SKM-1 (cell line): ENCODE data around the gene LMBRD1.
"Not testable (repeated sequence)": the region's sequence is repeated elsewhere in the genome, so short reads cannot be mapped to it uniquely, and the experiment has no call there.

Experiments
- DNase-seq: peaks from one replicate; lab custom pipeline; 2025; ENCODE audit not compliant: unreplicated experiment; lab: John Stamatoyannopoulos, UW

Gene LMBRD1

DNA sequence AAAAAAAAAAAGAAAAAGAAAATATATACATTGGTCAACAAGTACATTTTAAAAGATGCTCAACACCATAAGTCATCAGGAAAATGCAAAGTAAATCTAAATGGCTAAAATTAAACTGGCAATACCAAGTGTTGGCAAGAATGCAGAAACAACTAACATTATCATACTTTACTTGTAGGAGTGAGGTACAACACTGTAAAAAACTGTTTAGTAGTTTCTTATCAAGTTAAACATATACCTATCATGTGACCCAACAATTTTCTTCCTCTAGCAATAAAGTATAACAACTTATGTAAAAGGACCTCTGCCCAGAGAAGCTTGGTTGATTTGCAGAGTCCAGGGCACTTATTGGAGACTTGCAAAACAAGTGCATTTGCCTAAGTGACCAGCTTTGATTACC is 40.4 kb downstream of the LMBRD1 start:
- no peak for DNase-seq

- DNase-seq = no peak
Measured at GRCh38 chr6:69735027-69735426, 61.8 kb downstream of the LMBRD1 start.

DNA sequence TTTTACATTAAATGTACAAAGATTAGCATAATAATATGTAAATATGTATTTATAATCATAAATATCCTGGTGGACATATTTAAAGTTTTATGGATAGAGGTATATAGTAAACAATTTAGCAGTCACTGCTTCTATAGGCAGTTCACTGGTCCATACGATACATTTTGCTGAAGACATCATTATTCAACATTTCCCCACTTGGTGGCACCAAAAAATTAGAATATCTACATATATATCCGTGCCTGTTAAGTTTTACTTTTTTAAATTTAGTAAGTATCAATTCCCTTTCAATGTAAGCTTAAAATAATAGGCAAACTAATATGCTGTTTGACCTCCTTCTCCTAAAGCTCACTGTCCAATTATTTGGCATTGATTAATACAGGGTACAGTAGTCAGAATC is 64.2 kb downstream of the LMBRD1 start:
- DNase-seq = no peak

DNA sequence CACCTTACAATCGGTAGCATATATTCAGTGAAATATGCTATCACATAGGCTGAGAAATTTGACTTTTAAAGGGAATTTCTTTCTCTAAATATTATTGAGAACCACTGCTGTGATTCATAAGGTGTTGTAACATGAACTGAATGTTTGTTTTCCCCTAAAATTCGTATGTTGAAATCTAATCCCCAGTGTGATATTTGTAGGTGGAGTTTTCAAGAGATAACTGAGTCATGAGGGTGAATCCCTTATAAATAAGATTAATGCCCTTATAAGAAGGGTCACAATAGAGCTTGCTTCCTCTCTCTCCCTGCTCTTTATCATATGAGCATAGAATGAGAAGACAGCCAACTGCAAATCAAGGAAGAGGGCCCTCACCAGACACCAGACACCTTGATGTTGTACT is 64.8 kb downstream of the LMBRD1 start:
- DNase-seq = no peak

GRCh38 chr6:69729870-69730449 is 66.8 kb downstream of the LMBRD1 start:
- no peak for DNase-seq

- DNase-seq = no peak
Measured at GRCh38 chr6:69722683-69723082, 74.1 kb downstream of the LMBRD1 start.

DNA sequence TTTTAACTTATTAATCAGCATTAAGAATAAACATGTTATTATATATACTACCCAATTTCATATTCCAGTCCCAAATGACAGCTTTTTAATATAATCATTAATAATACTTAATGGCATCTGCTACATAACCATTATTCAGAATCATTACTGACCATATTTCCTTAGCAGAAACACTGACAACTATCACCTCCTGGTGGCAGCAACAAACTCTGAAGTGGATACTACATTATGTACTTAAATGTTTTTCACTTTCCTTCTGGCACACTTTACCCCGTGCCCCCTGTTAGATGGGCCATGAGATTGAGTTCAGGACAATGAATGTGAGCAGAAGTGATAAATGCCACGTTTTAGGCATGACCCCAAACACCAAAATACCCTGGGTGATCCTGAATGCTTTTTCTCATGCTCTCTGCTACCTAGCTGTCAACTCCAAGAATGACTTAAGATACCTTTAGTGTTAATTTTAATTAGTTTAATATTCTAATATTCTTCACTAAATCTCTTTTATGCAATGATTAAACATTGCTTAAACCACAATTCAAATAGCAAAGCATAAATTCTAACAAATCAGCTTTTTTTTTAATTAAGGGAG is 77.1 kb downstream of the LMBRD1 start:
- DNase-seq = no peak

GRCh38 chr6:69706724-69707123 is 90.1 kb downstream of the LMBRD1 start:
- no peak for DNase-seq

DNA sequence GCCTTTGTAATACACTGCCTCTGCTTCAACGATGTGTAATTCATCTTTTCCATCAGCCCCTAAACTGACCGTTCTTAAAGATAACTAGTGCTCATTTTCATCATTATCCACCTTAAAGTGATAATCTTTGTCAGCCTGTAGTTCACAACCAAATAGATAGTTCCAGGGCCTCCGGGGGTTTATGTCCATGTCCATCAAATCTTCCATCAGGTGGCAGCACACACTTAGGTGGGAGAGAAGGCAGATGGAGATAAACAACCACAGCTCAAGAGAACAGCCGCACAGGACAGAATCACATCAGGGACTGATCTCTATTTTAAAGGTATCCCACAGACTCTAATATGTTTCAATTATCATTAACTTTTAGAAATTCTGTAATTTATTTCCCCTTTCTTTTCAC is 90.9 kb downstream of the LMBRD1 start:
- DNase-seq = no peak

DNA sequence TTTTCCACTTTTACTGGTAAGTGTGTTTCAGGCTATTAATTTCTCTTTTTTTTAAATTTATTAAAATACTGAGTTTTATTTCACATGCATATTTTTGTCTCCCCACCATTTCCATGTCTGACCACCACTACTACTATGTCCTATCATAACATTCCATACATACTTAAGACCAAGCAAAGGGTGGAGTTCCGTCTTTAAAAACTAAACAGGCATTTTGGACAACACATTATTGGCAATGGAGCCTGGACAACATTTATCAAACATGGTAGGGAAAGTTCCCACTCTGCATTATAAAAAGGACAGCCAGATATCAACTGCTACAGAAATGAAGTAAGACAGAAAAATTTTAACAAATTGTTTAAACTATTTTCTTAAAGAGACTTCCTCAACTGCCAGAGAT is 91.9 kb downstream of the LMBRD1 start:
- no peak for DNase-seq

DNA sequence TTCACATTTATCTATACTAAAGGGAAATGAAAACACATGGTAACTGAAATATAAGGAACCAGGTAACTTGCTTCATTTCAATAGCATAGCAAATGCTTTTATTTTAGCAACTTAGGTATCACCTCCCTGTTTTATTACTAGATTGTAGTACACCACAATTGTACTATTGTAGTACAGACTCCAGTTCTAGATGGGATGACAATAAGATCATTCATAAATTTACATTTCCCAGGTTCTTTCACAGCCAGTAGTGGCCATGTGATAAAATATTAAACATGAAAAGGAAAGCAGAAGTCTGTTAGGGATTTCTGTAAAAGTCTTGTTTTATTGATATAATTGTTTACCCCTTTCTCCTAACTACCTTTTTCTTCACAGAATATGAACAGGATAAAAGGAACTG is 97.2 kb downstream of the LMBRD1 start:
- DNase-seq = no peak

DNA sequence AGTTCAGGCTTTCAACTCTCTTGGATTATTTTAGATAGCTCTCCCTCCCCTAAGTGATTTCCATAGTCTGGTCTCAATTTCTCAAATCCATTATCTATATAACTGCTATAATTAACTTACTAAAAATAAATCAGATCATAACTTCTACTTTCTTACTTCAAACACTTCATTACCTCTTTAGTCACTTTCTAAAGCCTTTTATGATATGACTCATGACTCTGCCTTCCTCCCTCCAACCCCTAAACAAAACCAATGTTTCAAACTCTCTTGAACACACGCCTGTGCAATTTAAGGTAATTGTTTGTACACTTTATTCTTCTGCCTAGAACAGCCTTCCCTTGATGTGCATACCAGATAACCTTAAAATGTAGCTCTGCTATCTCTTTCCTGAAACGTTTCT is 100.5 kb downstream of the LMBRD1 start:
- DNase-seq = no peak

DNA sequence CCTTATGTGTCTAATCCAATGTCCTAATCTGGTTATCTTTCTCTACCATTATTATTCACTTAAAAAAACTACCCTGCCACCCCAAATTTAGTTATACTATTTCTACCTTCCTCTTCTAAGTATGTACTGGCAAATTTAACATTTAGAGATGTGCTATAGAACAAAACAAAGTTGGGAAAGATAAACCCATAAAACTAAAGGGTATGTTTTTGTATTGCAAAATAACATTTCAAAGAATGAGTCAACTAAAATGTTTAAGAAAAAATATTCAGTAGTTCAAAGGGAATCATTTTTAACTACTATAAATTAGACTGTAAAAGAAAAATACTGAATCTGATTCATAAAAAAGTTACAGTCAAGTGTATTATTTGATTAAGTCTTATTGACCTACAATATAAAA is 103.0 kb downstream of the LMBRD1 start:
- DNase-seq = no peak

DNA sequence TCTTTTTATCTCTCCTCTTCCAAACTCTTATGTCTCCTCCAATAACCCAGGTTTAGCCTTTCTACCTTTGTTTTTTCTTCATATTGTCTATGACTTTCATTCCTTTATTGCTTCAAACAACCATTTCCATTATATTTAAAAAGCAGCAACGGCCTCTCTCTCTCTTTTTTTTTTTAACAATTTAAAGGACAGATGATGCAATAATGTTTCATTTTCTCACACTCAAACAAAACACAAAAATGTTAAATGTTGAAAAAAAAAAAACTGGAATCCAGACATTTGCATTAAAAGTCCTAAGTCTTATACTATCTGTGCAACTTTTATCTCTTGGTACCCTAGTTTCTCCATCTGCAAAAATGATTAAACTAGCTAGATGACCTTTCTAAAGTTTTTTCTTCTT is 105.8 kb downstream of the LMBRD1 start:
- DNase-seq = no peak

DNA sequence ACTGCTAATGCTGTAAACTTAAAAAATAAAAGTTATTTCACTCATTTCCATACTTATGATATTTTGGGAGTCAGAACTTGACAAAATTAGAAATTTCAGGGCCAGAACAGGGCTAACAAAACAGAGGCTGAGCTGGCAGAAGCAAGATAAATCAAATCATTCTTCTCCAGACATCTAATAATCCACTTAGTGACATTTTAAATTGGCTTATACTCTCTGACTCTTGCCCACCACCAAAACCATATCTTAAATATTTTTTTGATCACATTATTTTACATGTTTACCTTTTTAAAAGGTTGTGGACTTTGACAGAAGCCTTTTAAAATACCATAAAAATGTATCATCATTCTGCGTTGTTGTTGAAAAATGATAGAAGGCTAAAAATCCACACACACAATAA is 116.5 kb downstream of the LMBRD1 start:
- DNase-seq = no peak

- no peak for DNase-seq
Measured at GRCh38 chr6:69673298-69673697, 123.5 kb downstream of the LMBRD1 start.

DNA sequence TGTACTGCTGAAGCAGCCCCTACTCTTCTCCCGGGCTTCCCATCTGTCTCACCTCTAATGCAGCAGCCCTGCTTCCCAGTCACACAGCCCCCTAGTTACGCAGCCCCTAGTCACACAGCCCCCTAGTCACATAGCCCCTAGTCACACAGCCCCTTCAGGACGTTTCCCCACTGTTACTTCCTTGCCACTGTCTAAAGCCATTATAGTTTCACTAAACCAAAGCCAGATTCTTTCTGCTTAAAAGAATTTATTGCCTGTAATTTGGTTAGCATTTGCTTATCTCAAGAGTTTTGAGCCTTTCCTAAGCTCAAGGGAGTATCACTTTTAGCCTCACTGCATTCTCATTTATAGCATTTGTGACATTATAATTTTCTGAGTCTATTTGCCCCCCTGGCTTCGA is 127.9 kb downstream of the LMBRD1 start:
- DNase-seq = no peak

DNA sequence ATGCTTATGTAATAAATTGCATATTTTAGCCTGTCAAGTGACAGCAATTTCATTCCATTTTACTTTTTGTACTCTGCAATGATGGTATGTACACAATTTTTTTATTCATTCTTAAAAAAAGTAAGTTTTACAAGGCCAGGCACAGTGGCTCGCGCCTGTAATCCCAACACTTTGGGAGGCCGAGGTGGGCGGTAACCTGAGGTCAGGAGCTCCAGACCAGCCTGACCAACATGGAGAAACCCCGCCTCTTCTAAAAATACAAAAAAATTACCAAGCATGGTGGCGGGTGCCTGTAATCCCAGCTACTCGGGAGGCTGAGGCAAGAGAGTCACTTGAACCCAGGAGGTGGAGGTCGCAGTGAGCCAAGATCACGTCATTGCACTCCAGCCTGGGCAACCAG is 130.0 kb downstream of the LMBRD1 start:
- DNase-seq = not testable (repeated sequence)

DNA sequence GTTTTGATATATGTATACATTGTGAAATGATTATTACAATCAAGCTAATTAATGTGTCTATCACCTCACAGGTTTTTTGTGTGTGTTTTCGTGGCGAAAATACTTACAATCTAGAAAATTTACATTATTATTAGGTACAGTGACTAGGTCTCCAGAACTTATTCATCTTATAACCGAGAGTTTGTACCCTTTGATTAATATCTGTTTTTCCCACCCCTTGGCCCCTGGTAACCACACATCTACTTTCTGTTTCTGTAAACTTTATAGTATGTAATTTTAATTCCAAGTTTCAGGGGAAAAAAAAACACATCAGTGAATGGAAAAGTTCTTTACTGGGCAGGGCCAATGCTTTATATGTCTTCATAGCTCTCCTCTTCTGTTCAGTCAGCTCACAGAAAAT is 131.4 kb downstream of the LMBRD1 start:
- DNase-seq = no peak

GRCh38 chr6:69664551-69664950 is 132.3 kb downstream of the LMBRD1 start:
- no peak for DNase-seq

GRCh38 chr6:69663215-69663614 is 133.6 kb downstream of the LMBRD1 start:
- DNase-seq = no peak

DNA sequence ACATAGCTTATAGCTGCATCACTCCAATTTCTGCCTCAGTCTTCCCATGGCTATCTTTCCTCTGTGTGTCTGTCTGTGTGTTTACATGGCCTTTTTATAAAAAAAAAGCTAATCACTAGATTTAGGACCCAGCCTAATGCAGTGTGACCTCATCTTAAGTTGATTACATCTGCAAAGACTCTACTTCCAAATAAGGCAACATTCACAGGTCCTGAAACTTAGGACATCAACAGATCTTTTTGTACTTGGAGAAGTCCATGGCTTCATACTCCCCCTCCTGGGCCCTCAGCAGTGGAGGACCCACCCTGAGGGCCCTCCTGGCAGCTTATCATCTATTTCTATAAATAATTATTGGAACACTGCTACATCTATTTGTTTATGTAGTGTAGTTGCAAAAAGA is 146.1 kb downstream of the LMBRD1 start:
- DNase-seq = no peak

GRCh38 chr6:69647726-69648125 is 149.1 kb downstream of the LMBRD1 start:
- no peak for DNase-seq
